Myocyte (in vitro differentiated cells): ENCODE data around the gene MORF4L1. TPM values are rescaled to one million over a fixed set of nuclear protein-coding genes. Genes with fewer than 3 reads are reported as not detected.
A peak's percentile ranks its signal among the peaks of the same experiment; 100 is the strongest.
"Not testable (repeated sequence)": the region's sequence is repeated elsewhere in the genome, so short reads cannot be mapped to it uniquely, and the experiment has no call there.

Experiments used
- DNase-seq: peaks from one replicate; pipeline ENCODE4 v3.0.0-alpha.2; 2012; ENCODE audit warnings: low read depth
- total RNA-seq: library from RNA; depleted of rRNA; stranded (reverse); fragments of >200 nt; gene quantifications from 2 replicates; pipeline ENCODE4 v1.2.3, GENCODE V29; 2014

MORF4L1 gene
- total RNA-seq, 1 donor from 2014 or later = 527 TPM

GRCh38 chr15:78925076-78925624 lies 52.5 kb downstream of the MORF4L1 start:
- DNase-seq = no peak

- DNase-seq = no peak
These were observed 53.5 kb downstream of the MORF4L1 start for GRCh38 chr15:78925956-78926743.

GRCh38 chr15:78927077-78927790 lies 54.5 kb downstream of the MORF4L1 start:
- no peak for DNase-seq

GRCh38 chr15:78928176-78928575 lies 55.5 kb downstream of the MORF4L1 start:
- not testable (repeated sequence) for DNase-seq

- DNase-seq = no peak
These were observed 56.0 kb downstream of the MORF4L1 start for GRCh38 chr15:78928616-78929093.

GRCh38 chr15:78929536-78930264 lies 57.0 kb downstream of the MORF4L1 start:
- peak; percentile 58 for DNase-seq

- DNase-seq = peak; percentile 93
These were observed 58.1 kb downstream of the MORF4L1 start for GRCh38 chr15:78930577-78931388.

GRCh38 chr15:78931439-78932257 lies 59.0 kb downstream of the MORF4L1 start:
- peak; percentile 72 for DNase-seq

- no peak for DNase-seq
These were observed 59.6 kb downstream of the MORF4L1 start for GRCh38 chr15:78932258-78932808.

GRCh38 chr15:78933187-78933822 lies 60.6 kb downstream of the MORF4L1 start:
- DNase-seq = no peak

- DNase-seq = no peak
These were observed 61.3 kb downstream of the MORF4L1 start for GRCh38 chr15:78933823-78934654.

- DNase-seq = no peak
These were observed 61.9 kb downstream of the MORF4L1 start for GRCh38 chr15:78934655-78935023.

- DNase-seq = no peak
These were observed 64.5 kb downstream of the MORF4L1 start for GRCh38 chr15:78937132-78937739.

GRCh38 chr15:78938658-78939488 lies 66.2 kb downstream of the MORF4L1 start:
- DNase-seq = no peak

GRCh38 chr15:78942741-78943140 lies 70.1 kb downstream of the MORF4L1 start:
- no peak for DNase-seq

GRCh38 chr15:78943692-78944091 lies 71.0 kb downstream of the MORF4L1 start:
- DNase-seq = no peak

- DNase-seq = no peak
These were observed 71.5 kb downstream of the MORF4L1 start for GRCh38 chr15:78944202-78944625.
